NOMO-1 (cell line): ENCODE measurements around the gene TPRX1.
A peak's percentile ranks its signal among the peaks of the same experiment; 100 is the strongest.
"Not testable (repeated sequence)": the region's sequence is repeated elsewhere in the genome, so short reads cannot be mapped to it uniquely, and the experiment has no call there.

Experiments
- DNase-seq, 2 experiments: peaks; one replicate each; lab custom pipeline; 2025; ENCODE audit not compliant: unreplicated experiment in 2 of 2; lab: John Stamatoyannopoulos, UW

Gene TPRX1

GRCh38 chr19:47802521-47803043 lies 1.8 kb downstream of the TPRX1 start:
- DNase-seq, result no peak

DNA sequence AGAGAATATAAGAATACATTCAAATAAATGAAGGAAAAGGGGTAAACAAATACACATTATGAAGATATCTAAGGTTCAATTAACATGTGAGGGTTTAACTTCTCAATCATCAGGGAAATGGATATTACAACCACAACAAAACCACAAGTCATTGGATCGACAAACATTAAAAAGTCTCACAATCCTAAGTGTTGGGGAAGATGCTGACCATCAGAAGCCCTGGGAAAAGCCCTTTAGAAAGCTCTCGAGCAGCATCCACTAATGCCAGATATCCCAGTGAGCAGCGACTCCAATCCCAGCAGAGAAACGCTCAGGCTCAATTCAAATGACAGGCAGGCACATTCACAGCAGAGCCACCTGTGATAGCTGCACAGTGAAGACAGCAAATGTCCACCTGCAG lies 3.1 kb downstream of the TPRX1 start:
- no peak for DNase-seq

- no peak for DNase-seq
Observed at GRCh38 chr19:47798904-47799266, 5.5 kb downstream of the TPRX1 start.

DNA sequence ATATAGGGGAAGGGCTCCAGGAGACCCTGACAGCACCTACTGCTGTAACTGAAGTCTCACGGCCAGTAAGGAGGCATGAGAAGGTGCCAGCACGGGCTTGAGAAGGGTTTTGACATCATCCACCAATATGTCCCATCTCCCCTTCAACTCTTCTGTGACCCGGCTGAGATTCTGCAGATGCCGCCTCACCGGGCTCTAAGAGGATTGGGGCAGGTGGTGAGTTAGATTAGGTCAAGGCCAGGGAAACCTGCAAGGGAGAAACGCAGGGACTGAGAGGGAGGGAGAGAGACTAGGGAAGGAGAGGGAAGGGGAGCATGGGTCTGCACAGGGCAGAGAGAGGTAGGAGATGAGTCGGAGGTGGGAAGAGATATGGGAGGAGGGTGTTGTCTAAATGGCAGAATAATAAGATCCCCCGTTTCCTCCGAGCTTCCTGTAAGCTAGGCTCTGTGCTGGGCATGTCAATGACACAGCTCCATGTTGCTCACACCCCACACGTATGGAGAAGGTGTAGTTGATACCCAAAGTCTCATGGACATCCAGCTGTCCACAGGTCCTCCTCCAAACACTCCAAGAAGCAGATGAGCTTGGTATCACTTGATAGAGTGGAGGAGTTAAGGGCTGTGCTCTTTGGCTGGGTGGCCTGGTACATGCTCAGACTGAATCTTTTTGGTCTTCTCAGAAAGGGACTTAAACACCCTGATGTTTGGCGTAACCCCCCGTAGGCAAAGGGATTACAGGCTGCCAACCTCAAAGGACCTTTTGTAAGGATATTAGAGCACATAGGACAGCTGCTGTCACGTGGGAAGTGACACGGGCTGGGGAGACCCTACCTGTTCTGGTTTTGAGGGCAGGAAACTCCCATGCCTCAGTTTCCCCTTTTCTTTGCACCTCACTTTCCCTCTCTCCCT lies 6.1 kb downstream of the TPRX1 start:
- no peak for DNase-seq

- DNase-seq, result no peak
Observed at GRCh38 chr19:47796785-47797184, 7.6 kb downstream of the TPRX1 start.

DNA sequence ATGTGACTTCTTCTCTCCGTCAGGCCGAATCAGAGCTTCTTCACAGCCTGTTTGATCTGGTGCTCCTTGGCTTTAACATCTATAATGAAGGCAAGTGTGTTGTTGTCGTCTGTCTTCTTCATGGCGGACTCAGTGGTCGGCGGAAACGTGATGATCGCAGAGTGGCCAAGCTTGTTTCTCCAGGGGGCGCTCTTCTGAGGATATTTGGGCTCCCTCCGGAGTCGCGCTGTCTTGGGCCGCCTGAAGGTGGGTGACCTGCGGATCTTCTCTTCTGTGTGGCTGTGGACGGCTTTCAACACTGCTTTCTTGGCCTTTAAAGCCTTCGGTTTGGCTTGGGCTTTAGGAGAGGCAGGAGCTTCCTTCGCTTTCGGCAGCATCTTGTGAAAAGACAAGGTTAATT lies 9.8 kb downstream of the TPRX1 start:
- DNase-seq, result no peak

DNA sequence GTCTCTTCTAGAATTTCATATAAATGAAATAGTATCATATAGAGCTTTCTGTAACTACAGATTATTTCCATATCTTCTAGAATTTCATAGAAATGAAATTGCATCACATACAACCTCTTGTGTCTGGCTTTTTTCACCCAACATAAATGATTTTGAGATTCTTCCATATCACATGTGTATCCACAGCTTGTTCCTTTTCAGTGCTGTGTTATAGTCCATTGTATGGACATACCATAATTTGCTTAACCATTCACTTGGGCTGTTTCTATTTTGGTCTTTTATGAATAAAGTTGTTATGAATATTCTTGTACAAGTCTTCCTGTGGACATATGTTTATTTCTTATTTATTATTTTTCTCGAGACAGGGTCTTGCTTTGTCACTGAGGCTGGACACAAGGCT lies 11.7 kb downstream of the TPRX1 start:
- DNase-seq, result no peak

DNA sequence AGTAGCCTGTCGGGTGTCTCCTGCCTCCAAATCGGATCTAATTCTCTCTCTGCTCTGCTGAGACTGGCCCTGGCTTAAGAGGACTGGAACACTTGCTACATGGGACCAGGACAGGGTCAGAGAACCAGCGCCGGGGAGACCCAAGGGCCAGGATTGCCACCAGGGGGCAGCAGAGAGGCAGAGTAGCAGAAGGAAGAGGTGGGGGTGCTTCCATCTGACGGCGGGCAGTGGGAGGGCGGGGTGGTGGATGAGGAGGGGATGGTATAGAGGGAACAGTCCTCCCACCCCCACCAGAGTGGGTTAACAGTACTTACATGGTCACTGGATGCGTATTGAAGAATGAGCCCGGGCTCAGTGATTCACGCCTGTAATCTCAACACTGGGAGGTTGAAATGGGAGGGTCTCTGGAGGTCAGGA lies 13.9 kb downstream of the TPRX1 start:
- DNase-seq, result peak in 1 of 2 experiments; percentile 37

DNA sequence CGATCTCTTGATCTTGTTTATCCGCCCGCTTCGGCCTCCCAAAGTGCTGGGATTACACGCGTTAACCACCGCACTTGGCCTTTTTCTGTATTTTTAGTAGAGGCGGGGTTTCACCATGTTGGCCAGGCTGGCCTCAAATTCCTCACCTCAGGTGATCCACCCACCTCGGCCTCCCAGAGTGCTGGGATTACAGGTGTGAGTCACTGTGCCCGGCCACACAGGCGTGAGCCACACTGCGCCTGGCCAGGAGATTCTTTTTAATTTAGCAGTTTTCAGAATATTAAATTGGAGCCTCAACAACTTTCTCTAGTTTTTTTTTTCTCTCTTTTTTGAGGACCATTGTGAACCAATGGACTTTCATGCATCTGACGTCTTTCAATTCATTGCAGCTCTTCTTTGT lies 14.5 kb downstream of the TPRX1 start:
- DNase-seq, result not testable (repeated sequence)

- DNase-seq, result not testable (repeated sequence)
Observed at GRCh38 chr19:47787307-47787706, 17.0 kb downstream of the TPRX1 start.

- DNase-seq, result no peak
Observed at GRCh38 chr19:47786566-47786965, 17.8 kb downstream of the TPRX1 start.

- DNase-seq, result no peak
Observed at GRCh38 chr19:47781590-47782262, 22.6 kb downstream of the TPRX1 start.

DNA sequence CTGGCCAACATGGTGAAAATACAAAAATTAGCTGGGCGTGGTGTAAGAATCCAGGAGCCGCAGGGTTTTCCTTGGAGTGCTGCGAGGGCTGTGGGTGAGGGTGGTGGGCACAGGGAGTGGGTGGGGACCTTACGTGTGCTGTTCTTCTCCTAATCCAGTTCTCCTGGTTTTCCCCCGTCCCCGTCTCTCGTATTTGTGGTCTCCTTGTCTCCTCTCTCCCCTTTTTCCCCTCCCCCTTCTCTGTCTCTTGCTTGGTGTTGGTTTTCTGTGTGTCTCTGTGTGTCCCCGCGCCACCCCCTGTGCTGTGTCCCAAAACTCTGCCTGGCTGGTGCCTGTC lies 24.2 kb downstream of the TPRX1 start:
- DNase-seq, result no peak

DNA sequence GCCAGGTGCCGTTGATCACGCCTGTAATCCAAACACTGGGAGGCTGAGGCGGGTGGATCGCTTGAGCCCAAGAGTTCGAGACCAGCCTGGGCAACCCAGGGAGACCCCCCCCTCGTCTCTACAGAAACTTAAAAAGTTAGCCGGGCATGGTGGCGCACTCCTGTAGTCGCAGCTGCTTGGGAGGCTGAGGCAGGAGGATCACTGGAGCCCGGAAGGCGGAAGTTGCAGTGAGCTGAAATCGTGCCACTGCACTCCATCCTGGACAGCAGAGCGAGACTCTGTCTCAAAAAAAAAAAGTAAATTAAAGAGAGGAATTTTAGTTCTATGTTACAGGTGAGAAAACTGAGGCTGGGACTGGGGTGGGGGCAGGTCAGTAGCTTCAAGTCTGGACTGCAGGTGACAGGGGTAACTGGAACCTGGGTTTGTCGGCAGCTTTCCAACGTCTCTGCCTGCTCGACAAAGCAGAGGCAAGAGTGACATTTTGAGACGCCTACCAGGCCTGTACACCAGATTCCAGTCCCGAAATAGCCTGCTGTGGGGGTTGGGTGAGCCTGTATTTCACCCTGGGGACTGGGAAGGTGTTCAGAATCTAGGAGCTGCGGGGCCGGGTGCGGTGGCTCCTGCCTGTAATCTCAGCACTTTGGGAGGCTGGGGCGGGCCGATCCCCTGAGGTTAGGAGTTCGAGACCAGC lies 24.7 kb downstream of the TPRX1 start:
- no peak for DNase-seq

DNA sequence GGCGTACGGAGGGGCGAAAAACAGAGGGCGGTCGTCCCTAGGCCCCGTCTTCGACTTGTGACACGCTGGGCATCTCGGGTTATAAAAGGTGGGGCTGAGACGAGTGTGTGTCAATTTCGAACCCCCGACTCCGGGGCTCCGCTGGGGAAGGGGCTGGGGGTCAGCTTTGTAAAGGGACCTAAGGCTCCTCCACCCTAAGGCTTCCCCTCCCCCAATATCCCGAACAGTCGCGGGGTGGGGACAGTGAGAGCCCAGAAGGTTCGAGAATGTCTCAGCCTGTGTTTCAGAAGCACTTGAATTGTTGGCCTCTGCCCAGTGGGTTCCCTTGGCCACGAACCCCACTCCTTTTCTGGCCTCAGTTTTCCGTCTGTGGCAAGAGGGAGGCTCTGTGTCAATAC lies 25.4 kb downstream of the TPRX1 start:
- DNase-seq, result no peak

- DNase-seq, result peak; percentile 53 to 58
Observed at GRCh38 chr19:47778049-47778953, 26.1 kb downstream of the TPRX1 start, which contains the start of gene SELENOW. TSS of gene SELENOW (plus strand) at chr19:47778703. CDS start at chr19:47778786, 83 bp downstream.

GRCh38 chr19:47777245-47778048 lies 26.9 kb downstream of the TPRX1 start:
- DNase-seq, result not testable (repeated sequence)

DNA sequence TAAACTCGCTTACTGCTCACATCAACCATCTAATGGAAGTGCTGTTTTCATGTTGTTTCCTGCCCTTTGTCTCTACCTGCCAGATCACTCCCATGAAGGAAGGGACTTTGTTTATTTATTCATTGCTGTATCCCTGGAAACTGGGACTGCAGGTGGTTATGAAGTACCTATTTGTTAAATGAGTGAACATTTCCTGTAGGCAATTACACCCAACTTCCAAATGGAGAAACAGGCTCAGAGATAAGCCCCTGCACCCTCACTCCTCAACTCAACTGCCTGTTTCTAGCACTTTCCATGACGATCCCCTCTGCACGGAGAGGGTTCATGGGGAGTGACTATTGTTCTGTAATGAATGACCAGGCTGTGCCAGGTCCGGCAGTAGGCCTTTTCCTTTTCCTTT lies 27.8 kb downstream of the TPRX1 start:
- no peak for DNase-seq

DNA sequence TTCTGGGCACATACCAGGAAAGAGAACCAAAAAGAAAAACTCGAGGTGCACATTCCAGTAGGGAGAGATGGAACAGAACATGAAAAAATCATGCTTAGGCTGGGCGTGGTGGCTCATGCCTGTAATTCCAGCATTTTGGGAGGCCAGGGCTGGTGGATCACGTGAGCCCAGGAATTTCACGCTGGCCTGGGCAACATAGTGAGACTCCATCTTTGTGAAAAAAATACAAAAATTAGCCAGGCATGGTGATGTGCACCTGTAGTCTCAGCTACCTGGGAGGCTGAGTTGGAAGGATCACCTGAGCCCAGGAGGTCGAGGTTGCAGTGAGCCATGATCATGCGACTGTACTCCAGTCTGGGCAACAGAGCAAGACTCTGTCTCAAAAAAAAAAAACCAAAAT lies 33.1 kb downstream of the TPRX1 start:
- DNase-seq, result not testable (repeated sequence)
